Inflammatory macrophage treated with lipopolysaccharide for 1 hour (primary cell): ENCODE data around the gene ACTR8.
"Not testable (repeated sequence)": the region's sequence is repeated elsewhere in the genome, so short reads cannot be mapped to it uniquely, and the experiment has no call there.

Experiments
- DNase-seq, 2 donors: peaks; one replicate each; pipeline ENCODE4 v3.0.0-alpha.2; 2020 to 2022

The ACTR8 gene, protein sequence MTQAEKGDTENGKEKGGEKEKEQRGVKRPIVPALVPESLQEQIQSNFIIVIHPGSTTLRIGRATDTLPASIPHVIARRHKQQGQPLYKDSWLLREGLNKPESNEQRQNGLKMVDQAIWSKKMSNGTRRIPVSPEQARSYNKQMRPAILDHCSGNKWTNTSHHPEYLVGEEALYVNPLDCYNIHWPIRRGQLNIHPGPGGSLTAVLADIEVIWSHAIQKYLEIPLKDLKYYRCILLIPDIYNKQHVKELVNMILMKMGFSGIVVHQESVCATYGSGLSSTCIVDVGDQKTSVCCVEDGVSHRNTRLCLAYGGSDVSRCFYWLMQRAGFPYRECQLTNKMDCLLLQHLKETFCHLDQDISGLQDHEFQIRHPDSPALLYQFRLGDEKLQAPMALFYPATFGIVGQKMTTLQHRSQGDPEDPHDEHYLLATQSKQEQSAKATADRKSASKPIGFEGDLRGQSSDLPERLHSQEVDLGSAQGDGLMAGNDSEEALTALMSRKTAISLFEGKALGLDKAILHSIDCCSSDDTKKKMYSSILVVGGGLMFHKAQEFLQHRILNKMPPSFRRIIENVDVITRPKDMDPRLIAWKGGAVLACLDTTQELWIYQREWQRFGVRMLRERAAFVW

DNA sequence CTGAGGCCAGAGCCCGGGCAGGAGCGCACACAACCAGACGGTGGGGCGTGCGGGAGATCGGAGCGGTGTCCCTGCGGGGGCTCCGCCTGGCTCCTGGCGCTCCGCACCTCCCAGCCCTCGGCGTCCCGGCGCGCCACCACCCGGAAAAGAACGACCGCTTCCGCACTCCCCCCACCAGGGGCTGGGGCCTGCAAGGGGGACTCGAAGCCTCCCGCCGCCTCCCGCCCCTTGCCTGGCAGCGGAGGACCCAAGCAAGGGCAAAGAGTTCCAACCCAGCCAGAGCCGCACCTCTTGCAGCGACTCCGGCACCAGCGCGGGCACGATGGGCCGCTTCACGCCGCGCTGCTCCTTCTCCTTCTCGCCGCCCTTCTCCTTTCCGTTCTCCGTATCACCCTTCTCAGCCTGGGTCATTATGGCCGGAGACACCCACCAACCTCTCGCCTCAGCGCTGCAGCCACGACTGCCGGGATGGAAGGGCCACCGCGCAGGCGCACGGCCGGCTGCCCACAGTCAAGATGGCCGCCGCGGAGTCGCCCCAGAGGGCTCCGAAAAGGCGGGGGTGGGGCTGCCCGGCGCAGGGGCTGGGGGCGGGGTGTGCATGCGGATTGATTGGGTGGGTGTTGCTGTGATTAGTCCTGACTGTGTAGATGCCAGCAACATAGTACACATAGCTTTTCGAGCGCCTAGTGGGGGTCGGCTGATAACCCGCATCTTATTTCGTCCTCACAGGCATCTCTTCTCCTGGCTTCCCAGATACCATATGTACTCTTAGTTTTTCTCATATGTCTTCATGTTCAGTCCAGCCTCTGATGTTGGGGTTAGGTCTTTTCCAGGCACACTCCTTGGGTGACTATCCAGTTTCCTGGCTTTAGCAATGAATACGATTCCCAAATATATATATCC is at the start of gene ACTR8:
ACTR8 (minus strand) TSS at position 462 of the 903 bp plus-strand sequence; CDS start at position 411, 51 bp downstream.
- peak; percentile 76 to 84 for DNase-seq

DNA sequence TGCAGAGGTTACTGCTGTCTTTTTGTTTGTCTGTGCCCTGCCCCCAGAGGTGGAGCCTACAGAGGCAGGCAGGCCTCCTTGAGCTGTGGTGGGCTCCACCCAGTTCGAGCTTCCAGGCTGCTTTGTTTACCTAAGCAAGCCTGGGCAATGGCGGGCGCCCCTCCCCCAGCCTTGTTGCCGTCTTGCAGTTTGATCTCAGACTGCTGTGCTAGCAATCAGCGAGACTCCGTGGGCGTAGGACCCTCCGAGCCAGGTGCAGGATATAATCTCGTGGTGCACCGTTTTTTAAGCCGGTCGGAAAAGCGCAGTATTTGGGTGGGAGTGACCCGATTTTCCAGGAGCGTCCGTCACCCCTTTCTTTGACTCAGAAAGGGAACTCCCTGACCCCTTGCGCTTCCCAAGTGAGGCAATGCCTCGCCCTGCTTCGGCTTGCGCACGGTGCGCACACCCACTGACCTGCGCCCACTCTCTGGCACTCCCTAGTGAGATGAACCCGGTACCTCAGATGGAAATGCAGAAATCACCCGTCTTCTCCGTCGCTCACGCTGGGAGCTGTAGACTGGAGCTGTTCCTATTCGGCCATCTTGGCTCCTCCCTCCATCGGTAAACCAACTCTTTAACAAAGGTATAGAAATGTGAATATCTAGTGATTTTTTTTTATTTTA is 45.4 kb upstream of the ACTR8 start:
- DNase-seq: not testable (repeated sequence)

DNA sequence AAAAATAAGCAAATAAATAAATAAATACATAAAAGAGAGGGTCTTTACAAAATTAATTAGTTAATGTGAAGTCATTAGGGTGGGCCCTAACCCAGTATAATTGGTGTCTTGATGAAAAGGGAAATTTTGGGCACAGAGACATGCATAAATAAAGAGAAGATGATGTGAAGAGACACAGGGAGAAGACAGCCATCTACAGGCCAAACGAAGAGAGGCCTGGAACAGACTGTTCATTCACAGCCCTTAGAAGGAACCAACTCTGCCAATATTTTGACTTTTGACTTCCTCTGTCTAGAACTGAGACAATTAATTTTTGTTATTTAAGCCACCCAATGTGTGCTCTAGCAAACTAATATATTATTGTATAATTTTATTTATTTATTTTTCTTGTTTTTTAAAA is 39.3 kb upstream of the ACTR8 start:
- peak; percentile 18 to 30 for DNase-seq

- no peak for DNase-seq
Observed at GRCh38 chr3:53919741-53920140, 37.8 kb upstream of the ACTR8 start.

DNA sequence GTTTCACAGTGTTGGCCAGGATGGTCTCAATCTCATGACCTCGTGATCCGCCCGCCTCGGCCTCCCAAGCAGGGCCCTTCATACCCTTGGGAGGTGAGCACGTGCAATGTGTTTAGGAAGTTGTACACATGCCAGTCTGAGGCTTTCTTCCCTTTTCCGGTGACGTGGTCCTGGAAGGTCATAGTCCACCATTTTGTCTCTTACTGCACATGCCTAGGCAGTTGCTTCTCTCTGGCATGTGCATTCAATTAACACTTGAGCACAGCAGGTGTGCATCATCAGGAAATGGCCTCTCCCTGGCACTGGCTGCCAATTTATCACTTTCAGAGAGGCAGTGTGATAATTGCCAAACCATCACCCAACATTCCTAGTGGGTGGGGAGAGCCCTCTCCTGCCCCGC is 31.4 kb upstream of the ACTR8 start:
- no peak for DNase-seq

- no peak for DNase-seq
Observed at GRCh38 chr3:53902711-53903110, 20.8 kb upstream of the ACTR8 start.

DNA sequence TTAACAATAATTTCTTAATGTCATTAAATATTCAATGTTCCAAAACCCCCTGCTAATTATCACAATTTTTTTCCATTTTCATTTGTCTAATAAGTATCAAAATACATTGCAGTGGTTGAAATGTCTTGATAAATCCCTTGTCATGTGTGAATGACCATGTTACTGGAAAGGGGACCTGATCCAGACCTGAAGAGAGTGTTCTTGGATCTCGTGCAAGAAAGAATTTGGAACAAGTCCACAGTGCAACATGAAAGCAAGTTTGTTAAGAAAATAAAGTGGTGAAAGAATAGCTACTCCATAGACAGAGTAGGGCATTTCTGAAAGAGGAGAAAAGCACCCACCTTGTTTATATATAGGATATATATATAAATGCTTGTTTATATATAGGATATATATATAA is 20.1 kb upstream of the ACTR8 start:
- DNase-seq: no peak

DNA sequence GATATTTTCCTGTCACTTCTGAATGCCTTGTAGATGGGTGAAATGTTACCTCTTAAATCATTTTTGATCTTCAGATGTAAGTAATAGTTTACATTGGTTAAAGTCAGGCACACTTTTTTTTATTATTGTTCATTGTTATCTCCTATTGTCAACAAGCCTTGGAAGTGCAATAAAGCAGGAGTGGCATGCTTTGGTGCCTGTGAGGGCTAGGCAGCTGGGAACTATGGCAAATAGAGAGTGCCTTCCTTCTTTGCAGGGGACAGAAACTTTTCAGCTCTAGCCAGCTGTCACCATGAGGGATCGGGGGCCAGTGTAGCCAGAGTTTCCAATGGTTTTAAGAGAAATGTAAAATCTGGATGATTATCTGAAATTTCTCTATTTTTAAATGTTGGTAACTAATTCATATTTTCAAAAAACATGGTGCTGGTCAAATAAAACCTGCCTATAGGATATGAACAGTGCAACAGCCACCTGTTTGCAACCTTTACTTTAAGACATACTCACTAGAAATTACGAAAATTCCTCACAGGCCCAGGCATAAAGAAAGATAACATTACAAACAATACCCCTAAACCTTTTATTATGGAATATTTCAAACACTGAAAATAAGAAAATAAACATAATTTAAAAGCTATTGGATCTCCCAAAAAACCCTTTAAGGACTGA is 18.8 kb upstream of the ACTR8 start:
- DNase-seq: no peak

GRCh38 chr3:53899750-53900149 is 17.8 kb upstream of the ACTR8 start:
- DNase-seq: no peak

DNA sequence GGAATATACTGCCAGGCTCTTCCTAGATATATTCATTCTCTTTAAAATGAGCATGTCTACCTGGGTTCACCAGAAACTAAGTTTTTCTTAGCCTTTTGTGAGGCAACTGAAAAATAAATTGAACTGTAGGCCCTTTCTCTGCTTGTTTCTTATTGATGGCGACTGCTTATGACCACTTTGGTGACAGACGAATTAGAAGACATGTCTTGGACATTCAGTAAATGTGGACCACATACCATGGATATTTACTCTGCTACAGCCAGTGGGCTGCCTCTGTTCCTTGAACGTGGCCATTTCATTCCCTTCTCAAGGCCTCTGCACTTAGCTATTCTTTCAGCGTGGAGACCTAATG is 10.3 kb upstream of the ACTR8 start:
- peak in 1 of 2 donors; percentile 5 for DNase-seq

DNA sequence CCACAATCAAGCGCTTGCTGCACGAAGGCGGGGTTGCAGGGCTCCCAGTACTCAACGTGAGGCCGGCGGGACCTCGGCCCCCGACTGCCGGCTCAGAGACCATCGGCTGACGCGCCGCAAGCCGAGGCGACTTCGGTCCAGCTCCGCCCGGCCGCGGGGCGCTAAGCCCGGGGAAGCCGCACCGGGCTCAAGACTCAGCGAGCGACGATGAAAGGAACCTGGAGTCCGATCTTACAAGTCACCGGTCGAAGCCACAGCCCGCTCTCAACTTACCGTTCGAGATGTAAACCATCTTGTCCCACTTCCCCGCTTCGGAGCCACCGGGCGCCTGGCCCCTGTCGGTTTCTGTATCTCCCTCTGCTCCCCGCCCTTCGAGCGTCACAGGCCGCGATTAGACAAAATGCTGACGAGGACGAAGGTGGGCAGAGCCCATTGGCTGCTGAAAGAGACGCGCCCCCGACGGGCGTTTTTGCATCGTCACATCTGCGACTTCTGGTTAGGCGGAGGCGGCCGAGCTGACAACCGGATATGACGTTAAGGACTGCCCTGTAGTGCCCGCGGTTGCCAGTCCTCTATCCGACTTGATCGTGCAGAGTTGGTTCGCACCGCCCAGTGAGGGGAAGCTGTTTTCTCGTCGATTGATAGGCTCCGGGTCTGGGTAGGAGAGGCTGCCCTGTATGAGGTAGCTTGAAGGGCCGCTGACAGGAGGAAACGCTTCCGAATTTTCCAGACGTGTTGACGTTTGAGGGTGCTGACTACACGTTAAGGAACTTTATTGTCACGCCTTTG is 9.7 kb upstream of the ACTR8 start, which contains the start of gene SELENOK:
SELENOK (minus strand) TSS at position 363 of the 789 bp plus-strand sequence.
- DNase-seq: peak; percentile 99 to 100

- DNase-seq: peak in 1 of 2 donors; percentile 29
Observed at GRCh38 chr3:53890726-53891475, 8.9 kb upstream of the ACTR8 start.

- DNase-seq: no peak
Observed at GRCh38 chr3:53888232-53888631, 6.3 kb upstream of the ACTR8 start.

DNA sequence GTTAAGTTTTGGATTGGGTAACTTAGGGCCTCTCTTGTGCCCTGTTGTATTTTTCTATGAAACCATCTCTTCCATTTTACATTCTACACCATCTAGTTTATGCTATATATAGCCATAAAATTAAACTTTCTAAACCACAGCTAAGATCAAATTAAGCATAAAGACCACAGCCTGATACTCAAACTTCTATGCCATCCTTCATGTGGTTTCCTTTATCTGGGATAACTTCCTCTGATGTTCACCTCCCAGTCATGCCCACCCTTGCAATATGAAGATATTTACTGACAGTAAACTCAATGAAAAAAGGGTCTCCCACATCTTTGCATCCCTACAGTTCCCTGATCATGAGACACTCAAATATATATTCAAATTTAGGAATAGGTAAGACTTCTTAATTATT is 5.5 kb upstream of the ACTR8 start:
- no peak for DNase-seq

DNA sequence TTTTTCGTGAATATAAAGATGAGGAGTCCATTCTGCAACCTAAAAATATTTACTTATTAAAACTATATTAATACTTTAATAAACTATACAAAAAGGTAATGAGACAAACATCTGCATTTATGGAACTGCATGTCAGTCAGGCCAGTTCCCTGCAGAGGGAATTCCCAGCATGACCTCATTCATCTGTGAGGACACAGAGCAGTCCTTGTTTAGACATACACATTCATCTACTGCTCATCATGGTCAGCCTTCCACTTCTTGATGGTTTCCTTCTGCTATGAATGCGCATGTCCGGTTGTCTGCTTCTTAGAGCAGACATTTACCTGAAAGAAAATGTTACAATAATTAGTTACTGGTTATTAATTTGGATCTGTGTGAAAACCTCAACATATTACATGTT is 3.3 kb upstream of the ACTR8 start:
- DNase-seq: peak; percentile 62 to 71

- no peak for DNase-seq
Observed at GRCh38 chr3:53884623-53885022, 2.7 kb upstream of the ACTR8 start.

DNA sequence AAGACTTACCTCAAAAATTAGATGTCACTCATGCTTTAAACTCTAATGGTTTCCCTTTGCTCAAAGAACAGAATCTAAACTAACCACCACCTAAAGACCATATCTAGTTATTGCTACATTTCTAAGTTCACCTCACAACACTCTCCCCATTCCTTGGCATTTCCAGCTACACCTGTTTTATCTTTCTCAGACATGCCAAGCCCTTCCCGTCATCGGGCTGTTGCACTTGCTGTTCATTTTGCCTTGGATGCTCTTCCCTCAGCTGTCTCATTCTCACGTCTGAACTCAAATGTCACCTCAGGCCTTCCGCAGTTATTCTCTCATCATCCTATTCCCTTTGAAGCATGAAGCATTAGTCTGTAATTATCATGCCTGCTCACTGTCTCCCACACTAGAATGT is 1.1 kb upstream of the ACTR8 start:
- DNase-seq: no peak

DNA sequence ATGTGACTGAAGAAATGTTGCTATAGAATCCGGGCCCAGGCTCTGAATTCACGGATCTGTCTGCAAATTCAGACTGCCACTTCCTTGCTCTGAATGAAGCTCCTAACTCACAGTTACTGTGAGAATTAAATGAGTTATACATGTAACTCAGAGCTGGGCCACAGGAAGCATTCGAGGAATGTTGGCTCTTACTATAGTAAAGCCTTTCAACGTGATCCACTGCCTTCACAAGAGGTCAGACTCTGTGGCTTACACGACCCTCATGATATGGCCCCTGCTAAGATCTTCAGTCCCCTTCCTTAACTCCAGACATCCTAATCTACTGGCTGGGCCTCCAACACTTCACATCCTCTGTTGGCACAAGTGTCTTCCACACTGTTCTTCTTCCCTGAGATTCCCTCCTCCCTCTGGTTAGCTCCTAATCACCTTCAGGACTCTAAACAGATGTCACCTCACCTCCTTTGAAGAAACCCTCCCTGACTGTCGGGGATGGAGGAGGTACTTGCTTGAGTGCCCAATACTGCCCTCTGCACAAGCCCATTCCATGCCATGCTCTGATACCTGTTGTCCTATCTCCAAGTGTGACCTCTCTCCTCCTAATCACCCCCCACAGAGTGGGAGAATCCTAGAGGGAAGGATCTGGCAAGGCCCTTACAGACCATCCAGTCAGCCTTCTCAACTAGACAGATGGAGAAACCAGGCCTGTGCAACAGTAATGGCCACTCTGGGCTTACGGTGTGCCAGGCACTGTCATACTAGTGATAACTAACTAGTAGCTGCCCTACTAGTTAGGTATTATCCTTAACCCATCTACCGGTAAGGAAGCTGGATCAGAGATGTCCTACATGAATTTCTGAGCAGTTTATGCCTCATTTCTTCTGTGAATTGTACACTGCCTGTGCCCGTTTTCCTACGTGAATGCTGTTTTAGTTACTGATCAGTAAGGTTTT is 1.3 kb downstream of the ACTR8 start:
- no peak for DNase-seq

DNA sequence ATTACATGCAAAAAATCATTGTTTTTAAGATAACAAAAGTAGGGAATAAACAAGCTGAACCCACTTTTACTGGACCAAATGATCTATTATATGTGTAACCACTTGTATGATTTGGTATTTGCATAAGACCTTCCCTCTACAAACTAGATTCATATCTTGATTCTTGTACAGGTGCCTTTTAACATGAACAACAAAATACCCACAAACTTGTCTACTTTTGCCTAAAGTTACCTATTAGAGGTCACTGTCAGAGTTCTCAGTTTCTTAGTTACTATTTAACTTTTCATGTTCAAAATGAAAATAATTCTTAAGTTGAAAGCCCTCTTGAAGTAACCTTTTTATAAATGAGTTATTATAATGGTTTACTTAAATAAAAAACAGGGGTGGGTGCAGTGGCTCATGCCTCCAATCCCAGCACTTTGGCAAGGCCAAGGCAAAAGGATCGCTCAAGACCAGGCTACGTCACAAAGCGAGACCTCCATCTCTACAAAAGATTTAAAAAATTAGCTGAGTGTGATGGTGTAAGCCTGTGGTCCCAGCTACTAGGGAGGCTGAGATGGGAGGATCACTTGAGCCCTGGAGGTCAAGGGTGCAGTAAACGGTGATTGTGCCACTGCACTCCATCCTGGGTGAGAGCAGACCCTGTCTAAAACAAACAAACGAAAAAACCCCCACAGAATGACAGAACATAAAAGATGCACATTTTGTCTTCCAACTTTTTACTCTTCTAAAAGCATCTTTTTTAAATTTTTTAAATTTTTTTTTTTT is 16.0 kb downstream of the ACTR8 start:
- DNase-seq: no peak
